ENCODE results near the gene PDE1A. TPM values are rescaled to one million over a fixed set of nuclear protein-coding genes. Genes with fewer than 3 reads are reported as not detected.

PDE1A gene
- total RNA-seq, 1 donor from 2014 or later: 7.1 TPM

DNA sequence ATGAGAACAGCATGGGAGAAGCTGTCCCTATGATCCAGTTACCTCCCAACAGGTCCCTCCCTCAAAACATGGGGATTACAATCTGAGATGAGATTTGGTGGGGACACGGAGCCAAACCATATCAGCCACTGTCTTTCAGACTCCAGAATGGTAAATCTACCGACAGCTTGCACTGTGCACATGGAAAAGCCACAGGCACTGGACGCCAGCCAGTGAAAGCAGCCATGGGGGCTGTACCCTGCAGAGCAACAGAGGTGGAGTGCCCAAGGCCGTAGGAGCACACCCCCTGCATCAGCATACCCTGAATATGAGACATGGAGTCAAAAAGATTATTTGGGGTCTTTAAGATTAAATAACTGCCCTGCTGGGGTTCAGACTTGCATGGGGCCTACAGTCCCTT, 218.4 kb downstream of the PDE1A start:
- no peak for DNase-seq (ENCODE audit: low spot score)

DNA sequence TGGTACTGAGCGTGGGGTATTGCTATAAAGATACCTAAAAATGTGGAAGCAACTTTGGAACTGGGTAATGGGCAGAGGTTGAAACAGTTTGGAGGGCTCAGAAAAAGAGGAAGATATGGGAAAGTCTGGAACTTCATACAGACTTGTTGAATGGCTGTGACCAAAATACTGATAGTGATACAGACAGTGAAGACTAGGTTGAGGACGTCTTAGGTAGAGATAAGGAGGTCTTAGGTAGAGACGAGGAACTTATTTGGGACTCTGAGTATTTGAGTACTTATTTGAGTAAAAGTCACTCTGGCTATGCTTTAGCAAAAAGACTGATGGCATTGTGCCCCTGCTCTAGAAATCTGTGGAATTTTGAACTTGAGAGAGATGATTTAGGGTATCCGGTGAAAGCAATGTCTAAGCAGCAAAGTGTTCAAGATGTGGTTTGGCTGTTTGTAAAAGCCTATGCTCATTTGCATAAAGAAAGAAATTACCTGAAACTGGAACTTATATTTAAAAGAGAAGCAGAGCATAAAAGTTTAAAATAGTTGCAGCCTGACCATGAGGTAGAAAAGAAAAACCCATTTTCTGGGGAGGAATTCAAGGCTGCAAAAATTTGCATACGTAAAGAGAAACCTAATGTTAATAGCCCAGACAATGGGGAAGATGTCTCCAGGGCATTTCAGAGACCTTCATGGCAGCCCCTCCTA, 219.6 kb downstream of the PDE1A start:
- DNase-seq (ENCODE audit: low spot score): no peak

DNA sequence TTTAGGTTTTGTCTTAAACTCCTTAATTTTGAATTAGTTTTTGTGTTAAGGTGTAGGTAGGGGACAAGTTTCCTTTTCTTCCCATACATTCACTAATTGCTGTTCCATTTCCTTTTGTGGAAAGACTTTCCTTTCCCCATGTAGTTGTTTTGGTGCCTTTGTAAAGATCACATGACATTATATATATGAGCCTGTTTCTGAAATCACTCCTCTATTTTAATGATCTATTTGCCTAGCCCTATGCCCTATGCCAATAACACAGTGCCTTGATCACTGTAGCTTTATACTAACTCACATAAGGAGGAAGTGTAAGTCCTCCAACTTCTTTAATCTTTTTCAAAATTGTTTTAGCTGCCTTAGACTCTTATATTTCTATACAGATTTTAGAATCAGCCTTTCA, 229.3 kb downstream of the PDE1A start:
- DNase-seq (ENCODE audit: low spot score): no peak

DNA sequence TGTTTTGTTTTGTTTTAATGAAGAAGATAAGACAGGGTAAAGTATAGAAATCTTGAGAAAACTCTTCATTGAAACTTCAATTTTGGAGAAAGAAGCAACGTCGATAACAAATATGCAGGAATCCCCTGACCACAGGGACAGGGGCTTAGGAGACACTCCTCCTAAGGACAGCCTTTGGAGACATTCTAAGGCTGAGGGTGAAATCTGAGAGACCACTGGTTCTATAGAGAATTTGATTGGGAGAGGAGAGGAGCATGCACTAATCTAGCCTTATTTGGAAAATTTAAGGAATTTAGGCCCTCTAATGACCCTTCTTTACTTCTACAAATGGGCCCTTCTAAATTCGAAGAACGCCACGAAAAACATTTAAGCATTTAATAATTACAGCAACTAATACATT, 233.5 kb downstream of the PDE1A start:
- DNase-seq (ENCODE audit: low spot score): no peak

DNA sequence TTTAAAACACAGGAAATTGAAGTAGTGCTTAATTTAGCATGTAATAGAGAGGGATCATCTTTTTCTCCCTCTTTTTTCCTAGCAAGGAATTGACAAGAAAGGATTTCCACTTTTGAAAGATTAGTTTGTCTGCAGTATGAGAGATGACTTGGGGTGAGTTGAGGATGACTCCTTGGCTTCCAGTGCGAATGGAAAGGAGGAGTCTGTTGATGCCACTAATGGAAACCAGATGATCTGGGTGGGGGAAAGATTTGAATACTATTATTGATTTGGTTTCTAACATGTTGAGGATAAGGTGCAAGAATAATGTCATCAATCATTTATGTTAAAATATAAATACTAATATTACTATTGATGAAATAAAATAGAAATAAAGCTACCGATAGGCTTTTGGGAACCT, 235.8 kb downstream of the PDE1A start:
- DNase-seq (ENCODE audit: low spot score): no peak

DNA sequence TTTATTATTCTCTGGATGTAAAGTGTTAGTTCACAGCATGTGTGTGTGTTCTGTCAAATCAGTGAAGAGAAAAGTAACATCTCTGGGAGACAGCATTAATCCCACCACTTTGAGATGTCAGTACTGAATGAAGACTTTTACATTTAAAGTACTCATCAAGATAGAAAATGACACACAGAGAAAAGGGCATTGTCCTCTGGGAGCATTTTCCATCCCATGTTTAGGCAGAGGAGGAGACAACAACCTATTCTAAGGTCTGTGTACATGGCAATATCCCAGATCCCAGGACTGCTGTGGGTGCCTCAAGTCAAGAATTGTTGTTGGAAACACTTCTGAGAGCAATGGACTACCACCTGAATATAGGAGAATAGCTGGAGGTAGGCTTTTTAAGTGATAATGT, 239.7 kb downstream of the PDE1A start:
- DNase-seq (ENCODE audit: low spot score): no peak

DNA sequence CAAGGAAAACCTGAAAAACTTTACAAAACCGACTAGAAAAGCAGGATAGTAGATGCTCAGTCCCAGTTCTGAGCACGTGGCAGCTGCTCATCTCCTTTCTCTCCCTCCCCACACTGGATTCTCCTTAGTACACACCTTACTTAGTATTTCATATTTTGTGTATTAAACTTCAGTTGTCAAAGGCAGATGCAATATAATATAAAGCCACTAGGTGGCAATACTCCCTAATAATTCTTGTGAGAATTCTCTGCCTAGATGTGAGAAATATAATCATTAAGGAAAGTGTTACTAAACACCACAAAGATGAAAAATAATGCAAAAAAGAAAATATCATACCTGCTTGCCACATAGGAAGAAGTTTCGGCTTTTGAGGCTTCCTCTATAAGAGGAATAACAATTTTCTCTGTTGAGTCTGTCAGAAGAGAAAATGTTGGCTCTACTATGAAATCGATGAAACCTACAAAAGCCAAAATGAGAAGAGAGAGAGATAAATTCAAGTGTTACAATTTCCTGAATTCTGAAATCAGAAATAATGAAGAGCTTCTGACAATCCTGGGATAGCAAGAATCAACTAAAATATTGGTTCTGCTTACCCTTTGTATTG, 240.6 kb downstream of the PDE1A start:
- no peak for DNase-seq (ENCODE audit: low spot score)

DNA sequence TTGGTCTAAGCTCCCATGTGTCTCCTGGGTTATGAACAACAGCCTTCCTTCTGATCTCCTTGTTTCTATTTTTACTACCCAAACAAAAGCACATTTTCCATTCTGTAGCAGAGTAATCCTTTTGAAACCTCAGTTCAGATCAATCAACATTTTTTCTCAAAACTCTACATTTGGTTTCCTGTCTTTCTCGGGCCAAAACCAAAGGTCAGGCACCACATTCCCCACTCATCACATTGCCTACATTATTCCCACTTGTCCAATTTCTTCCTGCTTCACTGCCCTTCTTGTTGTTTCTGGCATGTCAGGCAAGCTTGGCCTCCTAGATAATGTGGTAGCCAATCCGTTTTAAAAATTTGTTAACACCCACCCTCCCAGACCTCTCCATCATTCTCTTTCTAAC, 244.4 kb downstream of the PDE1A start:
- DNase-seq (ENCODE audit: low spot score): no peak

DNA sequence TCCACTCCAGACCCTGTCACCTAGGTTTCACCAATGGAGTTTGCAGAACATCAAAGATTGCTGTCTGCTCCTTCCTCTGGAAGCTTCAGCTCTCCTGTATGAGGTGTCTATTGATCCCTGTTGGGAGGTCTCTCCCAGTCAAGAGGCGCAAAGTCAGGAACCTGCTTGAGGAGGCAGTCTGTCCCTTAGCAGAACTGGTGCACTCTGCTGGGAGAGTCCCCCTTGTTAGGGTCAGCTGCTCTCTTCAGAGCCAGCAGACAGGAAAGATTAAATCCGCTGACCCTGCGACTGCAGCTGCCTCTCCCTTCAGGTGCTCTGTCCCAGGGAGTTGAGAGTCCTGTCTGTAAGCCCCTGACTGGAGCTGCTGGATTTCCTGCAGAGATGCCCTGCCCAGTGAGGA, 245.5 kb downstream of the PDE1A start:
- no peak for DNase-seq (ENCODE audit: low spot score)

DNA sequence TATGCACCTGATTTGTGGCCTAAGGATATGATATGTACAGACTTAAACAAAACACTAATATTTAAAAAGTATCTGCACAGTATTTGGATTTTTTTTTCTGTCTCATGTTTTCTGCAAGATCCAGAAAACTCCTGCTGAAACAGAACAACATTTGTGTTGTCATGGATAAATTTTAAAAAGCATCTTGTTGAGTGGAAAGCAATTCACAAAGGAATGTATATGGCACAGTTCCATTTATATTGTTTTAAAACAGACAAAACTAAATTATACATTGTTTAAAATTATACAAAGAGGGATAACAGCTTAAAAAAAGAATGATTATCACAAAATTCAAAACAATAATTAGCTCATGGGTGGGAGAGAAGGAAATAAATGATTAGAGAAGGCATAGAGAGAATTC, 247.7 kb downstream of the PDE1A start:
- no peak for DNase-seq (ENCODE audit: low spot score)

DNA sequence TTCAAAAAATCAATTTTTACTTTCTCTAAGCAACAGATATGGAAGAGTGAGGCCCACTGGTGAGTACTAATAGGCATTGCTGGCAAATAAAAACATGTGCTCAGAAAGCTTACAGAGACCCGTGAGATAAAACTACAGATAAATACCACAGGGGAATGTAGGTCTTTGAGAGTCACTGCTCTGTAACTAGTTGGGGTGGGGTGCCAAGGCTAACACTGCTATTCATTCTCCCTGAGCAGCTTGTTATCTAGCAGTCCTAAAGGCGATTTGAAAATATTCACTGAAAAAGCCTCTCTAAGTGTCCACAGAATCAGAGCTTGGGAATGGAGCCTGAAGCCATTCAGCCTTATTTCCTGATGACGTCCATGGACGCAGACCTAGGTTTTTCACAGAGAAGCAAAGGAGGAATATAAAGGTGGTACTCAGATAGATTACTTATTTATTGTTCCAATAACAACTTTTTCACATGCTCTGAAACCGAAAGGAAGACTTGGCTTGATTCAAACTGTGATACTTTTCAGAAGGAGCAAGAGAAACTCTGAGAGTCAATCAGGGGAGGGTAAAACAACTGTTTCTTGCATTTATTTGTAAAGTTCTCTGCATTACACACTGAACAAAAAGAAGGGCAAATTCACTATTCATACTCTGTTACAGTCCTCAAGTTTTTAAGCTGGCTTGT, 252.8 kb downstream of the PDE1A start:
- DNase-seq (ENCODE audit: low spot score): no peak

DNA sequence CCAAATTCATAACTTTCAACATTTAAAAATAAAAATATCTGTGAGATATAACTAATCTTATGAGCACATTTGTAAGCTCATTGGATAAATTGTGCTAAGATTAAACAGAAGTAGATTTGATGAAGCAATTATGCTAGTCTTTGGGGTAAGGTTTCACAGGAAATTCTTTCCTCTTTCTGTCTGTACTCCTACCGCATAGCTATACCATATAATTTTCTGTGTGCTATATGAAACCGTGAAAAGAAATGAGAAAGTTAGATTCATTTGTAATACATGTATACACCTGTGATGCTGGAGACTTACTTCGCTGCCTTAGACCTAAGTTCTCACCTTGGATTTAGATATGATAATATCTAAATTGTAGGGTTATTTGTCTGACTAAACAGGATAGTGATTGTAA, 256.5 kb downstream of the PDE1A start:
- no peak for DNase-seq (ENCODE audit: low spot score)

DNA sequence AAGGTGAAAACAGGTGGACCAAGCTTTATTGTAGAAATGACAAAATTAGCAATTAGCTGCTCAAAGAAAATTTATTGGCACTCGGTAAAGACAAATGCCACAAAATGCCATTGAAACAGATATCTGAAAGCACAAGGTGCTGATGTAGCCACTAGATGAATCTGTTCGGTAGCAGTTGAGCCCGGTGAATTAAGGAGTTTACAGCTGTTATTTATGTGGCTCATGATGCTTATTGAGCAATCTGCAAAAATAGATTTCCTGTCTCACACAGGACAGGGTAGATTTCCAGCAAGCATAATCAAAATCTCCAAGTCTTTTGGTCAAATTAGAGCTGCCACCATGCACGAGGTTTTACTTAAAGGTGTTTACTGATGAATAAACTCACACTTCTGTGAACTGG, 259.0 kb downstream of the PDE1A start:
- no peak for DNase-seq (ENCODE audit: low spot score)

DNA sequence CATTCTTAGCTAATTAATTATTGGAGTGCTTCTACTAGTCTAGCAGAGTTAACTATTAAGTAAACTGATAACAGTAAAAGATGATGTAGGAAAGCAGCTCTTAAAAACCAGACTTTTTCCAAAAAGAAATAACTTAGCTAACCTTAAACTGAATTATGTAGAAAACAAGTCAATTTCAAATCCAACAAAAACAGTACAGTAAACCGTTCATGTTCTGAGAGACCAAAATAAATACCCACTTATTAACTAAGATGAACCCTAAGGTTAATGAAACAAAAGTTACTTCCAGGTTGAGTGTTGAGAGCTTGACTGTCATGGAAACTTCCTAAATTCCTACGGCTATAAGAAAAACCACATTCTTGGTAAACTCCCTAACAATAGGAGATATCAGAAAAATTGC, 260.0 kb downstream of the PDE1A start:
- no peak for DNase-seq (ENCODE audit: low spot score)

DNA sequence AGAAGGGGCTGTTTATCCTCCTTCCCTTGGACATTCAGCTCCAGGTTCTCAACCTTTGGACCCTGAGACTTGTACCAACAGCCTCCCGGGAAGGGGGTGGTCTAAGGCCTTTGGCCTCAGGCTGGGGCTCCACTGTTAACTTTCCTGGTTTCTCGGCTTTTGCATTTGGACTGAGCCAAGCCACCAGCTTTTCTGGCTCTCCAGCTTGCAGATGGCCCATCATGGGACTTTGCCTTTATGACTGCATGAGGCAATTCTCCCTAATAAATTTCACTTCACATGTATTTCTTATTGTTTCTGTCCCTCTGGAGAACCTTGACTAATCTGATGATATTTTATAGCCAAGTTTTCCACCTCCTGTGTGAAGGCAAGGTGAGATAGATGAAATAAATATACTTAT, 260.4 kb downstream of the PDE1A start:
- DNase-seq (ENCODE audit: low spot score): no peak

DNA sequence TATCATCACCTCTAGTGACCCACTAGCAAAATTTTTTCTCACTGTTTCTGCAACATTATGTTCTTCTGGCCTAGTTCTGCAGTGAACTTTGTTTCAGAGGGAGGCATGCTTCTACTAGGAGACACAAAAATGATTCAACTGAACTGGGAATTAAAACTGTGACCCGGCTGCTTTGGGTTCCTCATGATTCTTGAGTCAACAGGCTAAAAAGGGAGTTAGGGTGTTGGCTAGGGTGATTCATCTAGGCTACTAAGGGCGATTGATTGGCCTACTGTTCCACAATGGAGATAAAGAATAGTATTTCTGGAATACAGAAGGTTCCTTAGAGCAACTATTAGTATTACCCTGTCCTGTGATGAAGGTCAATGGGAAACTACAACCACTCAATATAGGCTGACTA, 261.6 kb downstream of the PDE1A start:
- DNase-seq (ENCODE audit: low spot score): no peak

DNA sequence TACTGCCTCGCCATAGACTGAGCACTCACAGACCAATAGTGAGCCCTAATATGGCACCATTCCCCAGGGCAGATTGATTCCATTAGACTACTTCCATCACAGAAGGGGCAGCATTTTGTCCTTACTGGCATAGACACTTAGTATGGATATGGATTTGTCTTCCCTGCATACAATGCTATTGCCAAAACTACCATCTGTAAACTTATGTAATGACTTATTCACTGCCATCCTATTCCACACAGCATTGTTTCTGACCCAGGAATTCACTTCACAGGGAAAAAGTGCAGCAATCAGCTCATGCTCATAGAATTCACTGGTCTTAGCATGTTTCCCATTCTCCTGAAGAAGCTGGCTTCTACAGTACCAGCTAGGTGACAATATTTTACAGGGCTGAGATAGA, 262.1 kb downstream of the PDE1A start:
- no peak for DNase-seq (ENCODE audit: low spot score)

DNA sequence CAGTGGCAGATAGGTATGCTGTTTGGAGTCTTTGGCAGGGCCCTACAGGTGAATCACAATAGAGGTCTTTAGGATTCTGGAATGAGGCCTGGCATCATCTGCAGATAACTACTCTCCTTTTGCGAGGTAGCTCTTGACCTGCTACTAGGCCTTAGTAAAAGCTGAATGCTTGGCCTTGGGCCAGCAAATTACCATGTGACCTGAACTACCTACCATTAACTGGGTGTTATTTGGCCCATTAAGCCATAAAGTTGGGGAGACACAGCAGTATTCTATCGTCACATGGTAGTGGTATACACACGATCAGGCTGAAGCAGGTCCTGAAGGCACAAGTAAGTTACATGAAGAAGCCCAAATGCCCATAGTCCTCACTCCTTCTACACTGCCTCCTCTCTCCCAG, 263.0 kb downstream of the PDE1A start:
- DNase-seq (ENCODE audit: low spot score): no peak

DNA sequence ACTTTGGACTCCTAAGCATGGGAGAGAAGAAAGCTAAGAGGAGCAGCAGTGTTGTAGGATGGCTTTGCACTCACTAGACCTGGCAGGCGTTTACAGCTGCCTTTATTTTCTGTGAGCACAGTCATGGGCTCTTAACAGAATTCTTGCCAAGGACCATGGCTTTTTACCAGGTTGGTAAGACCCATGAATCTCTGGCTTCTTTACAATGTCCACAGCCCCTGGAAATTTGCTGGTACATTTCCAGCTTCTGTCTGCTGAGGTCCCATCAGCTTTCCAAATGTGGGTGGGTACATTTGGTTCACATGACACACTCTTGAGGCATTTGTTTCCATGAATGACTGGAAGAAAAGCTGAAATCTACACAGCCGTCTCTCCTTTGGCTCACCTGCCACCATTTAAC, 278.5 kb downstream of the PDE1A start:
- no peak for DNase-seq (ENCODE audit: low spot score)

DNA sequence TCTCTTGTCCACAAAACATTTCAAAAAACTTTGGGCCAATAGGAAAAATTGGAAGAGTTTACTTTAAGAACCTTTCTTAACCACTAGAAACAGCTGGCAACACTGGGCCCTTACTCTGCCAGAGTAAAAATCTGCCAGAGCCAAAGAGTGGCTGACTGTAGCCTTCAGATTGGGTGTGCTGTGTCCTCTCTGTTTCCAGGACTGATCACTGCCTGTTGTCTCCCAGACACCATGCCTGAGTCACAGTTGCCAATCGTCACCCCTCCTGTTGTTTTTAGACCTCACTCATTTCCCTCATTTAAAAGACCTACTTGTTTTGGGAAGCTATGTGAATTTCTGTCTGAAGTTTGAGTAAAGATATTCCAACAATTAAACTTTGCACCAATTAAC, 282.1 kb downstream of the PDE1A start:
- DNase-seq (ENCODE audit: low spot score): no peak

DNA sequence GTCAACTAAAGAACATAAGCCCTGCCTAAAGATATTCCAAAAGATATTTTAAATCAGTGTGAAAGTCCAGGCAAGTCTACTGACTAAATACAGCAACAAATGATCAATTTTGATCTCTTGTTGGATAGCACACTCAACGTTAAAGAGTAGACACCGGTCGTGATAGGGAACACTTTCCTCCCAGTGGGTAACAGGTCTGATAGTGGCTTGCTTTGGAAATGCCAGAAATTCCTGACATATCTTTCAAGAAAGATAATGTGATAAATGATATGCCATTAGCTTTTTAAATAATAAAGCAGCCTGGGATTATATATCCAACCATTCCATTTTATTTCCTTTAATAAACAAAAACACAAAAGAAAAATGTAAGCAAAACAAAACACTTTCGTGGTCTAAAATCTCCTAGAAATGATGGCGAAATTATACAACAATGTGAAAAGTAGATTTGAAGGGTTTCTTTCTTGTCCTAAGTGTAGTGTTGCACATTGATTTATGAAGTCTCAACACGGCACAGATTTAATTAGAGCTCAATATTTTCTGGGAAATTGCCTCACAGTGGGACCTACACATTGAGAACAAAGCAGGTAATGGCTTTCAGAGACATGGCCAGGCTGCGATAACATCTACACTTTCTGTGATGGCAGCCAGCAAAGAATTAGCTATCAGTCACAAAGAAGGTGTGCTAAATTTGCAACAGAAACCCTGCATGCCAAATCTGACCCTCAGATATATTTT, 282.6 kb downstream of the PDE1A start:
- DNase-seq (ENCODE audit: low spot score): no peak

DNA sequence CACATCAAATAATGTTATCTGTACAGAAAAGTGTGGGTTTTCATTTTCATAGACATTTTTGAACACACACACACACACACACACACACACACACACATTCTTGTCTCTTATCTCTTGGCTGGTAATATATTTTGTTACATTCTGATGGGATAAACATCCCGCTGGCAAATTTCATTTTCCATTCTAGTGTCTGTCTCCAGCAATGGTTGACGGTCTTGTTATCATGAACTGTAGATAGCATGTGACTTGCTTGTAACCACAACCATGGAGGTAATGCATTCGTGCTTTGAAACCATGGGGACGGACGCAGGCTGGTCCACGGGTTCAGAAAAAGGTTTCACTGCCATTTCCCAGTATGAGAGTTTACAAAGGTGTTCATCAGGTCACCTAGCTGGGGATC, 284.8 kb downstream of the PDE1A start:
- DNase-seq (ENCODE audit: low spot score): no peak

Data from mesenteric fat pad (tissue), 1 donor.